VCaP (cell line): ENCODE results near the gene PM20D1.
"Not testable (repeated sequence)": the region's sequence is repeated elsewhere in the genome, so short reads cannot be mapped to it uniquely, and the experiment has no call there.

Experiments
- H3K27ac ChIP-seq: fragments of 450-650 bp; 2 replicates; pipeline ENCODE4 v1.5.1; 2017
- TF ChIP-seq, protein P1 (sequence below): fragments of 450-650 bp; conservative IDR thresholded peaks from 2 replicates; pipeline ENCODE4 v1.5.1; 2017; ENCODE audit warnings: mild to moderate bottlenecking, moderate library complexity

PM20D1 gene

DNA sequence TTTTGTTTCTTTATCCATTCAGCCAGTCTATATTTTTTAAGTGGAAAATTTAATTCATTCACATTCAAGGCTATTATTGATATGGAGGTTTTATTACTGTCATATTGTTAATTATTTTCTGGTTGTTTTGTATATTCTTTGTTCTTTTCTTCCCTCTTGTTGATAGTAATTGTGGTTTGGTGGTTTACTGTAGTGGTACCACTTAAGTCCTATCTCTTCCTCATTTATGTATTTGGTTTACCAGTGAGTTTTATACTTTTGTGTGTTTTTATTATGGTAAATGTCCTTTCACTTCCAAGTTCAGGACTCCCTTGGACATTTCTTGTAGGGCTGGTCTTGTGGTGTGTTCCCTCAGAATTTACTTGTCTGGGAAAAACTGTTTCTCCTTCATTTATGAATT lies 28.1 kb upstream of the PM20D1 start:
- TF ChIP-seq, protein P1, sequence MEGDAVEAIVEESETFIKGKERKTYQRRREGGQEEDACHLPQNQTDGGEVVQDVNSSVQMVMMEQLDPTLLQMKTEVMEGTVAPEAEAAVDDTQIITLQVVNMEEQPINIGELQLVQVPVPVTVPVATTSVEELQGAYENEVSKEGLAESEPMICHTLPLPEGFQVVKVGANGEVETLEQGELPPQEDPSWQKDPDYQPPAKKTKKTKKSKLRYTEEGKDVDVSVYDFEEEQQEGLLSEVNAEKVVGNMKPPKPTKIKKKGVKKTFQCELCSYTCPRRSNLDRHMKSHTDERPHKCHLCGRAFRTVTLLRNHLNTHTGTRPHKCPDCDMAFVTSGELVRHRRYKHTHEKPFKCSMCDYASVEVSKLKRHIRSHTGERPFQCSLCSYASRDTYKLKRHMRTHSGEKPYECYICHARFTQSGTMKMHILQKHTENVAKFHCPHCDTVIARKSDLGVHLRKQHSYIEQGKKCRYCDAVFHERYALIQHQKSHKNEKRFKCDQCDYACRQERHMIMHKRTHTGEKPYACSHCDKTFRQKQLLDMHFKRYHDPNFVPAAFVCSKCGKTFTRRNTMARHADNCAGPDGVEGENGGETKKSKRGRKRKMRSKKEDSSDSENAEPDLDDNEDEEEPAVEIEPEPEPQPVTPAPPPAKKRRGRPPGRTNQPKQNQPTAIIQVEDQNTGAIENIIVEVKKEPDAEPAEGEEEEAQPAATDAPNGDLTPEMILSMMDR: no peak
- no peak overlapping the region for H3K27ac ChIP-seq

DNA sequence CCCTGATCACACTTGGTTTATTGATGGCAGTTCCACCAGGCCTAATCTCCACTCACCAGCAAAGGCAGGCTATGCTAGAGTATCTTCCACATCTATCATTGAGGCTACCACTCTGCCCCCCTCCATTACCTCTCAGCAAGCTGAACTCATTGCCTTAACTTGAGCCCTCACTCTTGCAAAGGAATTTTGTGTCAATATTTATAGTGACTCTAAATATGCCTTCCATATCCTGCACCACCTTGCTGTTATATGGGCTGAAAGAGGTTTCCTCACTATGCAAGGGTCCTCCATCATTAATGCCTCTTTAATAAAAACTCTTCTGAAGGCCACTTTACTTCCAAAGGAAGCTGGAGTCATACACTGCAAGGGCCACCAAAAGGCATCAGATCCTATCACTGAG lies 23.2 kb upstream of the PM20D1 start:
- H3K27ac ChIP-seq: not testable (repeated sequence)

DNA sequence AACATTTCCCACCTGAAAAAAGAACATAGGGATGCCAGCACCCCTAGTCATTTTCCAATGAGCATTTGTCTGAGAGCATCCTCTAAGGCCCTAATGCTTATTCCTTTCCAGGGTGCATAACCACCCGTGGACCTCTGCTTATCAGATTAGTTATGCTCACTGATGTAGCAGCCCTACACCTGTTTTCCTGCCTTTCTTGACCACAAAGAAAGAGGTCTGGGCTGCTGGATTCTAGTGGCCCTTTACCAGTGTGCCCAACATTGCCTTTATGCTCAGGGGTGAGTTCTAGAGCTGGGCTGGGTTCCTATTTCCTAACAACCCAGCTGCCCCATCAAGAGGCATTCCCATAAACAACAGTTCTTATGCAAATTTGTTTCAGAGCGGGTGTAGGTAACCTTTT lies 20.3 kb upstream of the PM20D1 start:
- TF ChIP-seq, protein P1: no peak
- H3K27ac ChIP-seq: no peak overlapping the region

DNA sequence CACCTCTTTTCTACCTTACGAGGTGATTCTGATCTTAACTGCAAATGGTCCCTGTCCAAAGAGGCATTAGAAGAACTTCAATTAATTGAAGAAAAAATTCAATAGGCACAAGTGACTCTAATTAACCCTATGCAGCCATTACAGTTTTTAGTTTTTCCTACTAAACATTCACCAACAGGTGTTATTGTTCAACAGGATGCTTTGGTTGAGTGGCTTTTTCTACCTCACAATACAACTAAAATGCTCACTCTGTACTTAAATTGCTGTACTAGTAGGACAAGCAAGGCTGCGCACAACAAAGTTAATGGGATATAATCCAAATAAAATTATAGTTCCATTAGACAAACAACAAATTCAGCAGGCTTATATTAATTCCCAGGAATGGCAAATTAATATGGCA lies 11.6 kb upstream of the PM20D1 start:
- TF ChIP-seq, protein P1: no peak
- no peak overlapping the region for H3K27ac ChIP-seq

DNA sequence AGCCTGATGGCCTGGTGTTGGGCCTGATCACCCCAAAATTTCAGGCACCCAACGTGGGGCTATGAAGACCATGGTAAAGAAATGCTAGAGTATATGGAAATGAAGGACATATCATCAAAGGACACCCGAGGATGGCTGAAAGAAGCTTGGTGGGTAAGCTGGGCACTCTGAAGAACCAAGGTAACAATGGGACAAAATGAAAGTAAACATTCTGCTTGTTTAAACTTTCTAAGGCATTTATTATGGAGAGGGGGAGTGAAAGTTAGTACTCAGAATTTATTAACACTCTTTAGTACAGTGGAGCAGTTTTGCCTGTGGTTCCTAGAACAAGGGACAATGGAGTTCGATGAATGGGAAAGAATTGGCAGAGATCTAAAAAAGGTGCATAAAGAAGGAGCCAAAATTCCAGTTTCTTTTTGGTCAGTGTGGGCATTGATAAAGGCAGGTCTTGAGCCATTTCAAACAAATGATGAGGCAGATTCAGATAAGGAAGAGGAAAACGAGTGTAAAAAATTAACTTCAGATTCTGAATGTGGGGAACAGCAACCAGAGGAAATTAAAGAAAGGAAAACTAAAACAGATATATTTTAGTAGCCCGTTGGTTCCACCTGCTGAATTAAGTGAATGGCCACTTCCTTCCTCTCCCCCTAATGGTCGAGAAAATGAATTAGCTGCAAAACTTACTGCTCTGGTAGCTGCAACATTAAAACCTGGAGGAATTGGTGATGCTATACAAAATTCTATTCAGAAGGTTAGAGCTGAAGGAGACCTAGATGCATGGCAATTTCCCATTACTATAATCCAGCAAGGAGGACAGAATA lies 8.4 kb upstream of the PM20D1 start:
- TF ChIP-seq, protein P1: no peak
- no peak overlapping the region for H3K27ac ChIP-seq

DNA sequence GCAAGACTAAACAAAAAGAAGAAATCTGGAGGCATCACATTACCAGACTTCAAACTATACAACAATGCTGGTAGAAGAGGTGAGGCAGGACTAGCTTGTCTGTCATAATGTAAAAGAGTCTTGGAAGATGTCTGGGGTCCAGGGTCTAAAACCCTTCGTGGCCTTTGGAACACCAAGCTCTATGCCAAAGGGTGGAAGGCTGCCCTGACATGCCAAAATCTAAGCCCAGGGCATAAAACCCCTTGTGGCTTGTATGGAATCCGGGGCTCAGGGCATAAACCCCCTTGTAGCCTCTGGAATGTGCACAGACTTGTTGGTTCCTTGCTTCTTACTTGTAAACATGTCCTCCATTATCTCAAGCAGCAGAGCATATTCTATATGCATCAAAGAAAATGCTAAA lies 7.6 kb upstream of the PM20D1 start:
- not testable (repeated sequence) for H3K27ac ChIP-seq

DNA sequence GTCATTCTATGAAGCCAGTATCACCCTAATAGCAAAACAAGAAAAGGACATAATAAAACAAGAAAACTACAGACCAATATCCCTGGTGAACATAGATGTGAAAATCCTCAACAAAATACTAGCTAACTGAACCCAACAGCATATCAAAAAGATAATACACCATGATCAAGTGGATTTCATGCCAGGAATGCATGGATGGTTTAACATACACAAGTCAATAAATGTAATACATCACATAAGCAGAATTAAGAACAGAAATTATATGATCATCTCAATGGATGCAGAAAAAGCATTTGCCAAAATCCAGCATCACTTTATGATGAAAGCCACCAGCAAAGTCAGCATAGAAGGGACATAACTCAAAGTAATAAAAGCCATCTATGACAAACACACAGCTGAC lies 6.5 kb upstream of the PM20D1 start:
- TF ChIP-seq, protein P1: no peak
- H3K27ac ChIP-seq: no peak overlapping the region

DNA sequence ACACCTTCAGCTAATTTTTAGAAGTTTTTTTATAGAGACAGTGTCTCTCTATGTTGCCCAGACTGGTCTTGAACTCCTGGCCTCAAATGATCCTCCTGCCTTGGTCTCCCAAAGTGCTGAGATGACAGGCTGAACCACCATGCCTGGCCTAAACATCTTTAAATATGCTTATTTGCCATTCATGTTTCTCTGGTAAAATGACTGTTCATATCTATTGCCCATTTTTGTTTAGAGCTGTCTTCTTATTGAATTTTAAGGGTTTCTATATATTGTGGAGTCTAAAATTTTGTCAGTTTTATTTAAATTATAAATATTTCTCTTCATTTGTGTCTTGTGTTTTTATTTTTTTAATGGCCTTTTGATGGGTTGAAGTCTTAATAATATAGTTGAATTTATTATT lies 3.0 kb upstream of the PM20D1 start:
- no peak overlapping the region for H3K27ac ChIP-seq
- TF ChIP-seq, protein P1: no peak
